HG03060 (cell line): ENCODE data around the gene GPR156.
"Not testable (repeated sequence)": the region's sequence is repeated elsewhere in the genome, so short reads cannot be mapped to it uniquely, and the experiment has no call there.

Source experiments
- ATAC-seq: cut with Tn5 transposase; IDR thresholded peaks from one replicate; pipeline ENCODE4 v1.9.1; 2021; ENCODE audit warnings: low read depth, moderate number of reproducible peaks; ENCODE audit not compliant: unreplicated experiment

GPR156 gene

GRCh38 chr3:120275618-120276017 is 9.4 kb downstream of the GPR156 start:
- ATAC-seq, result no peak

DNA sequence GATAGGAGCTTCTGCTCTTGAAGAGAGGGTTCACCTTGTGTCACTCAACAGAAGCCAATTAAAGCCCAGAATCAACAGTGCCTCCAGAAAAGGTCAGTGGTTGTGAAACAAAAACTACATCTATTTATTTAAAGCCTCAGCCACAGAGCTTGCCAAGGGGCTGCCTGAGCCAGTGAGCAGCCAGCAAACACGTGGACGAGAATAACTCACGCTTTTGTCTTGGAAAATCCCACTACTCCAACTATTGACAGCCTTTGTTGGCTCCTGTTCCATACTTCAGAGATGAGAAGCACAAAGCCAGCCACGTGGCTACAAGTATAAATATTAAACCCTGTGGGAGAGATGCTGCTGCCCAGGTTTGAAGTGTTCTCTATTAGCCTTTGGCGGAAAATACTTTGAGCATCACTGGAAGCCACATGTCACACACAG is 10.3 kb downstream of the GPR156 start:
- ATAC-seq, result no peak

DNA sequence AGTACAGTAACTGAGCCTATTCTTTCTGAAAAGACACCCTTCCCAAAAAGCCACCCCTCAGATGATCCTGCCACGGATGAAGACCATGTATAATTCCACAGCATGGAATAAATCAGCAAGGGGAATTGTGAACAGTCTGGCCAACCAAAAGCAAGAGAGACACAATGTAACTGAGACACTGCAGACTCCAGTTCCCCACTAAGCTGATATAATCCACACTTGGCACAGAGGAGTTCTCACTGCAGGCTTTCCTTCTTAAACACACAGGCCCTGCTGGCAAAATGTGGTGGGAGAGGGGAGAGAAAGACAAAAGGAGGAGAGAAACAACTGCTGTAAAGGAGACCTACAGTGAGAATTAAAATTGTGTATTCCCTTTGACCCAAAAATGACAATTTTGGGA is 12.7 kb downstream of the GPR156 start:
- no peak for ATAC-seq

DNA sequence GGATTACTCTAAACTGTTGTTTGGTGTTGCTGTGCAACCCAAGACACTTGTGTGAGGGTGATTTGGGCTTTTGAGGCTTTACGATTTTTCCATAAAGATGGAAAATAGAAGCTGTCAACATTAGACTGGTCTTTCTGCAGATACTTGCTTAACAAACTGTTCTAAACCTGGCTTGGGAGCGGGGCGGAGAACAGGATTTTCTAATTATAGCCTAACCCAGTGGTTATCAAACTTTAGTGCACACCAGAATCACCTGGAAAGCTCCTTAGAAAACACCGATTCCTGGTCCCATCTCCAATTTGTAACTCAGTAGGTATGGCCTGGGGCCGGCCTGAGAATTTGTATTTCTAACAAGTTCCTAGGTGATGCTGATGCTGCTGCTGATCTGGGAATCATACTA is 19.0 kb downstream of the GPR156 start:
- no peak for ATAC-seq

DNA sequence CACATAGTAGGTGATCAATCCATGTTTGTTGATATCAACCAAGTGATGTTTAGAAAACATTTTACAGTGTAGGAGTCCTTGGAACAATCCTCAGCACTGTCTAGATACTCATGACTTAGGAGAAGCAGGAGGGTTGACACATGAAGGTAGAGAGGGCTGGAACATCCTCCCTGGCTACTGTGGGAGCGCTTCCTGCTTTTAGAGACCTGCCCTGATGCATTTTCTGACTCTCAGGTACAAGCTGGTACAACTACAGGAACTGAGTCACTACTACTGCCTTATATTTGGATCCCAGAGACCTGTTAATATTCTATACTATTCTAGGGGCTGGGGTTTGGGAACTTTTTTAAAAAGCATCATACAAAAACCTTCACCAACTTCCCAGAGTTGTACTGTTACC is 20.1 kb downstream of the GPR156 start:
- ATAC-seq, result no peak

GRCh38 chr3:120263792-120264191 is 21.2 kb downstream of the GPR156 start:
- ATAC-seq, result no peak

DNA sequence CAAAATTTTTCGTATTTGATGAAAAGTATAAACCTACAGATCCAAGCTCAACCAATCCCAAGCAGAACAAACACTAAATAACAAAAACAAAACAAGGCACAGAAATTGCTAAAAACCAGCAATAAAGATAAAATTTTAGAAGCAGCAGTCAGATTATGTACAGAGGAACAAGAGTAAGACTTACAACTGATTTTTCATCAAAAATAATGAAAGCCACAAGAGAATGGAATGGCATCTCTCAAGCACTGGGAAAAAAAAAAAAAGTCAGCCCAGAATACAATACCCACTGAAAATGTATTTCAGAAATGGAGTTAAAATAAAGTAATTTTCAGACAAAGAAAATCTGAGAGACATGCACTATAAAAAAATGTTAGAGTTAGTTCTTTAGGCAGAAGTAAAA is 27.0 kb downstream of the GPR156 start:
- no peak for ATAC-seq

DNA sequence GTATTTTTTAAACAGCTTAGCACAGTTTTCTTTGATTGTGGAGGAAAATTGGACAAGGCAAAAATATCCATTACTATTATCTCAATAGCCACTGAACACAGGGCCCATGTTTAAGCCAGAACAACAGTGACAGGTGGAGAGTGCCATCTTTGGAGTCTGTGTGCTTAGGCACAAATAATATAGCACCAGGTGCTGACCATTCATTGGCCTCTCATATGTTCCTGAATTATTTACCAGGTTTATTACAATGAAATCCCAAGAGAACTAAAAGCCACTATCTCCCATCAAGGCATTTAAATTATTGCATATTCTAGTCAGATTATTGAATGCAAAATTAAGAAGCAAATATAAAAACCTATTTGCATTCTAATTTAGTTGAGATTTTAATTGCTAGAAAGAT is 39.6 kb downstream of the GPR156 start:
- no peak for ATAC-seq

- ATAC-seq, result no peak
Measured at GRCh38 chr3:120244834-120245225, 40.2 kb downstream of the GPR156 start.

DNA sequence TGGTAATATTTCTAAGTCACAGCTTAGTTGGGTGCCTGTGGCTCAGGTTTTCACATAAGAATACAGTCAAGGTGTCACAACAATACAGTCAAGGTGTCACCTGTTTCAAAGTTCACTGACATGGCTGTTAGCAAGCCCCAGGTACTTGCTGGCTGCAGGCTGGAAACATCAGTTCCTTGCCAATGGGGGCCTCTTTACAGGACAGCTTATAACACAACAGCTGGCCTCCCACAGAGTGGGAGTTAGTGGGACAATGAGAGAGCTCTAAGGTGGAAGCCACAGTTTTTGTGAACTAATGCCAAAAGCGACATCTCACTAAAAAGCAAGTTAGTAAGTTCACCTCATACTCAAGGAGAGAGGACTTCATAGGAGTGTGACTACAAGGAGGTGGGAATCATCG is 45.4 kb downstream of the GPR156 start:
- no peak for ATAC-seq

GRCh38 chr3:120227710-120228347 is 57.2 kb downstream of the GPR156 start:
- ATAC-seq, result no peak

DNA sequence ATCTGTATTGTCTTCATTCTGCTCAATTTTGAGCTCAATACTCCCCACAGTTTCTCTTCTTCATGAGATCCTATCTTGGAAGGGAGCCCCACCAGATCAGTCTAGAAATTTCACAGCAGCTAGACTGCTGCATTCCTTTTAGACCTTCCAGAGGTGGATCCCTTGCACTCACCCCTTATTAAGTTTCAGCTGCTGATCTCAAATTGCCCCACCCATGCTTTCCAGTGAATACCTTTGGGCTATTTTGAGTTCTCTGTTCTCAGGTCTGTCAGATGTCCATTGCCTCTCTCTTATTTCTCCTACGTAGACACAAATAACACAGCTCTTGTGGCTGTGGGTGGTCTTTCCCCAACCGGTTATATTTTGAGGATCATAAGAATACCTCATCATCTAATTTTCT is 60.8 kb downstream of the GPR156 start:
- no peak for ATAC-seq

- ATAC-seq, result no peak
Measured at GRCh38 chr3:120218981-120219380, 66.0 kb downstream of the GPR156 start.

DNA sequence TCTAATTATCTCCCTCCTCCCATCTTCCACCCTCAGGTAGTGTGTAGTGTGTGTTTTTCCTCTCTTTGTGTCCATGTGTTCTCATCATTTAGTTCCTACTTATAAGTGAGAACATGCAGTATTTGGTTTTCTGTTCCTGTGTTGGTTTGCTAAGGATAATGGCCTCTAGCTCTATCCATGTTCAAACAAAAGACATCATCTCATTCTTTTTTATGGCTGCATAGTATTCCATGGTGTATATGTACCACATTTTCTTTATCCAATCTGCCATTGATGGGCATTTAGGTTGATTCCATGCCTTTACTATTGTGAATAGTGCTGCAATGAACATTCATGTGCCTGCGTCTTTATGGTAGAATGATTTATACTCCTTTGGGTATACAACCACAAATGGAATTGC is 68.4 kb downstream of the GPR156 start:
- not testable (repeated sequence) for ATAC-seq

DNA sequence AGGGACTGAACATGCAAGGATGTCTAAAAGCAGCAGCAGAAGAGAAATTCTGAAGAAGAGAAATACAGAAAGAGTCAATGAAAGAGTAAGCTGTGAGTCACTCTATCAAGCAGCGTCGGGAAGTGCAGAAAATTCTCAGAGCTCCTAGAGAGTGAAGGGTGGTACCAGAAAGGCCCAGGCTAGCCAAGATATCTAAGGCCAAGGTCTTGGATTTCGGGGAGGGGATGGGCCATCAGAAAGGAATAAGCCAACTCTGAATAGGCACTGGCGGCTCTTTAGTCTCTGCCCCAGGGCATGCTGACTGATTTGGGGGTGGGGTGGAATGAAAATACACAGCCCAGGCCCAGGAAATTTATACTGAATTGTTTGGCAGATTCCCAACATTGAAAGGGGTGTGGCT is 70.8 kb downstream of the GPR156 start:
- ATAC-seq, result no peak

DNA sequence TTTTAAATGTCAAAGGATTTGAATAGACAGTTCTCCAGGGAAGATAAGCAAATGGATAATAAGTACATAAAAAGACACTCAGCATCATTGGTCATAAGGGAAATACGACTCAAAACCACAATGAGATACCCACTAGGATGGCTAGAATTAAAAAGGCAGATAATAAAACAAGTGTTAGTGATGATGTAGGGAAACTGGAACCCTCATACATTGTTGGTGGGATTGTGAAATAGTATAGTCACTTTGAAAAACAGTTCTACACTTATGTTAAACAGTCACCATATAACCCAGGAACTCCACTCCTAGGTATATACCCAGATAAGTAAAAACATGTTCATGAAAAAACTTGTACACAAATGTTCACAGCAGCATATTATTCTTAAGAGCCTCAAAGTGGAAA is 72.5 kb downstream of the GPR156 start:
- ATAC-seq, result no peak

DNA sequence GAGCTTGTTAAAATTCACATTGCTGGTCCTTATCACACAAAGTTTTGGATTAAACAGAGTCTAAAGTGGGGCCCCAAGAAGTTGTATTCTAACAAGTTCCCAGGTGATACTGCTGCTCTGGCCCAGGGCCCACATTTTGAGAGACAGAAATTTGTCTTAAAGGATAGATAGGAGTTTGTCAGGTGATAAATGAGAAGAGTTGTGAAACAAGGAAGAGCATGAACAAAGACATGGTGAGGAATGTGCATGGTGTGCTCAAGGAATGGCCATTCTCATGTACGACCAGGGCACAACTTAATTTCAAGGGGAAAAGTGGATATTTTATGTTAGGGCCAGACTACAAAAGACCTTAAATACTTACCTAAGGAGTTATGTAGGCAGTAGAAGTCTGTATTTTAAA is 75.6 kb downstream of the GPR156 start:
- no peak for ATAC-seq

GRCh38 chr3:120204338-120204737 is 80.7 kb downstream of the GPR156 start:
- ATAC-seq, result no peak

DNA sequence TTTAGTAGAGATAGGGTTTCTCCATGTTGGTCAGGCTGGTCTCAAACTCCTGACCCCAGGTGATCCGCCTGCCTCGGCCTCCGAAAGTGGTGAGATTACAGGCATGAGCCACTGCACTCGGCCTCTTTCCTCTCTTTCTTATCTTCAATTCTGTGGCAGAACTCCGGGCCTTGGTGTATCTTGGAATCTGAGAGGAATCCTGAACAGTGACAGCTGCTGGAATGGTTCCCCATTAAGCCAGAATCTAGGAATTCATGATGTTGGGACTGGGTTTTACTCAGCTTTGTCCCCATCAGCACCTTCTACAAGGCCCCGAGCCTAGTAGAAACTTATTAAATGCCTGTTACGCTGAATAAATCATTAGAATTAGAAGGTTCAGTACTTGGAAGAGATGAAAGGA is 81.4 kb downstream of the GPR156 start:
- ATAC-seq, result no peak

DNA sequence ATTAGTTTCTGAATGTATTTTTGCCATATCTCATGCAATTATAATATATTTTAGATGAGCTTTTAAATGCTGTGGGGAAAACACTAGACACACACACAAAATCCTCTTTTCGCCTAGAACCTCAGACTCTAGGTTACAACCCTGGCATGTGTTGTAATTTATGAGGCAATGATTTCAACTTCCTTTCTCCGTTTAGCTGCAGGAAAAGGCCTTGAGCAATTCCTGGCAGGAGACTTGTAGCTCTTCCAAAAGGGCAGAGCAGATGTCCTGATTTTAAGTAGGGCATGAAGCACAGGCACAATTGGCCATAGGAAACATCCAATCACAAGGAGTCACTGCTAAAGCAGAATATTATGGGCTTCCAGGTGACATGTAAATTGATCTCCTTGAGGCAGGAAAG is 82.0 kb downstream of the GPR156 start:
- ATAC-seq, result no peak

DNA sequence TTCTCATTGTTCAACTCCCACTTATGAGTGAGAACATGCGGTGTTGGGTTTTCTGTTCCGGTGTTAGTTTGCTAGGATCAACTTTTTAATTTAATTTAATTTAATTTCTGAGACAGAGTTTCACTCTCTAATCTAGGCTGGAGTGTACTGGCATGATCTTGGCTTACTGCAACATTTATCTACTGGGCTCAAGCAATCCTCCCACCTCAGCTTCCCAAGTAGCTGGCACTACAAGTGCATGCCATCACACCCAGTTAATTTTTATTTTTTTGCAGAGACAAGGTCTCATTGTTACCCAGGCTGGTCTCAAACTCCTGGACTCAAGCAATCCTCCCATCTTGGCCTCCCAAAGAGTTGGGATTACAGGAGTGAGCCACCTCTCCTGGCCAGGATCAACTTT is 82.7 kb downstream of the GPR156 start:
- ATAC-seq, result no peak

- ATAC-seq, result no peak
Measured at GRCh38 chr3:120200493-120201235, 84.4 kb downstream of the GPR156 start.
